ENCODE results near the gene ACO1.

Gene ACO1

GRCh38 chr9:32501868-32502267 is 117.4 kb downstream of the ACO1 start:
- DNase-seq: no peak

- no peak for DNase-seq
Measured at GRCh38 chr9:32502464-32502863, 118.0 kb downstream of the ACO1 start.

- no peak for DNase-seq
Measured at GRCh38 chr9:32503008-32503407, 118.6 kb downstream of the ACO1 start.

All from T-helper 2 cell (primary cell).